Mesothelial cell of epicardium (in vitro differentiated cells): ENCODE measurements around the gene ACTRT2. TPM values are rescaled to one million over a fixed set of nuclear protein-coding genes. Genes with fewer than 3 reads are reported as not detected.
A peak's percentile ranks its signal among the peaks of the same experiment; 100 is the strongest.

Experiments
- DNase-seq, 2 experiments: peaks; one replicate each; pipeline ENCODE4 v3.0.0; 2021; ENCODE audit warnings: low spot score in 2 of 2; ENCODE audit not compliant: unreplicated experiment in 2 of 2
- H3K27ac Mint-ChIP-seq: 2 replicates; pipeline ENCODE4 v1.8.0; 2021; ENCODE audit warnings: mixed read lengths
- H3K27me3 Mint-ChIP-seq: 2 replicates; pipeline ENCODE4 v1.8.0; 2021; ENCODE audit warnings: low read depth, mixed read lengths
- H3K36me3 Mint-ChIP-seq: 2 replicates; pipeline ENCODE4 v1.8.0; 2021; ENCODE audit warnings: mixed read lengths
- H3K4me1 Mint-ChIP-seq: 2 replicates; pipeline ENCODE4 v1.8.0; 2021; ENCODE audit warnings: mixed read lengths
- H3K4me3 Mint-ChIP-seq: 2 replicates; pipeline ENCODE4 v1.8.0; 2021; ENCODE audit warnings: mild to moderate bottlenecking, moderate library complexity, mixed read lengths
- H3K9me3 Mint-ChIP-seq: 2 replicates; pipeline ENCODE4 v1.8.0; 2021; ENCODE audit warnings: mixed read lengths
- total RNA-seq: library from RNA; stranded (reverse); gene quantifications from 3 replicates; pipeline ENCODE4 v1.2.1, GENCODE V29; 2021
- TF ChIP-seq, protein P1 (sequence below): fragments of 200-600 bp; sonication (generic); IDR thresholded peaks from one replicate; pipeline ENCODE4 v1.5.0; 2021; ENCODE audit warnings: antibody characterized with exemption; ENCODE audit not compliant: unreplicated experiment

The ACTRT2 gene
- total RNA-seq, 1 donor from 2014 or later, result not detected

DNA sequence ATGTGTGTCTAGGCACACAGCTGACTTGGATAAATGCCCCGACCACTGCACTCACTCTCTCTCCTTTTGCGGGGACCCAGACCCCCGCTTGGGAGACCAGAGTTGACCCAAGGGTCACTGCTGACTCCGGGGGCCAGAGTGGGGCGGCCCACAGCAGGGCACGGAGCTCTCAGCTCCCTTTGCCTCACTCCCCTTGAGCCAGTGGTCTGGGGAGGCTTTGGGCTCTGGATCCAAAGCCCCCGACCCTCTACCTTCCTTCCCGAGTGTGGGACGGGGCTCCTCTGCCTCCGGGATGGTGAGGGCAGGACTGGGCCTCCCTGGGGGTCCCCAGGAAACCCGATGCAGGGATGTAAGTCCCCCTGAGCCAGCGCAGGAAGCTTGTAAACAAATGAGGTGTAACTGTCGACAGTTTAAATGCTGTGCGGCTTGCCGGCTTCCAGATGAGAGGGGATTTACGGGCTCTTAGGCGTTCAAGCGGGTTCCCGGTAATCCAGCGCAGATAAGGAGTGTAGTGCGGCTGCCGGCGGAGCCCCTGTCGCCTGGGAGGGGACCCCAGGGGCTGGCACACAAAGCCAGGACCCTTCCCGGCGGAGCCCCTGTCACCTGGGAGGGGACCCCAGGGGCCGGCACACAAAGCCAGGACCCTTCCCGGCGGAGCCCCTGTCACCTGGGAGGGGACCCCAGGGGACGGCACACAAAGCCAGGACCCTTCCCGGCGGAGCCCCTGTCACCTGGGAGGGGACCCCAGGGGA lies 7.4 kb downstream of the ACTRT2 start:
- TF ChIP-seq, protein P1, sequence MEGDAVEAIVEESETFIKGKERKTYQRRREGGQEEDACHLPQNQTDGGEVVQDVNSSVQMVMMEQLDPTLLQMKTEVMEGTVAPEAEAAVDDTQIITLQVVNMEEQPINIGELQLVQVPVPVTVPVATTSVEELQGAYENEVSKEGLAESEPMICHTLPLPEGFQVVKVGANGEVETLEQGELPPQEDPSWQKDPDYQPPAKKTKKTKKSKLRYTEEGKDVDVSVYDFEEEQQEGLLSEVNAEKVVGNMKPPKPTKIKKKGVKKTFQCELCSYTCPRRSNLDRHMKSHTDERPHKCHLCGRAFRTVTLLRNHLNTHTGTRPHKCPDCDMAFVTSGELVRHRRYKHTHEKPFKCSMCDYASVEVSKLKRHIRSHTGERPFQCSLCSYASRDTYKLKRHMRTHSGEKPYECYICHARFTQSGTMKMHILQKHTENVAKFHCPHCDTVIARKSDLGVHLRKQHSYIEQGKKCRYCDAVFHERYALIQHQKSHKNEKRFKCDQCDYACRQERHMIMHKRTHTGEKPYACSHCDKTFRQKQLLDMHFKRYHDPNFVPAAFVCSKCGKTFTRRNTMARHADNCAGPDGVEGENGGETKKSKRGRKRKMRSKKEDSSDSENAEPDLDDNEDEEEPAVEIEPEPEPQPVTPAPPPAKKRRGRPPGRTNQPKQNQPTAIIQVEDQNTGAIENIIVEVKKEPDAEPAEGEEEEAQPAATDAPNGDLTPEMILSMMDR, result no peak
- H3K9me3 Mint-ChIP-seq, result peaks cover 4% of the 10 kb centered on the region

DNA sequence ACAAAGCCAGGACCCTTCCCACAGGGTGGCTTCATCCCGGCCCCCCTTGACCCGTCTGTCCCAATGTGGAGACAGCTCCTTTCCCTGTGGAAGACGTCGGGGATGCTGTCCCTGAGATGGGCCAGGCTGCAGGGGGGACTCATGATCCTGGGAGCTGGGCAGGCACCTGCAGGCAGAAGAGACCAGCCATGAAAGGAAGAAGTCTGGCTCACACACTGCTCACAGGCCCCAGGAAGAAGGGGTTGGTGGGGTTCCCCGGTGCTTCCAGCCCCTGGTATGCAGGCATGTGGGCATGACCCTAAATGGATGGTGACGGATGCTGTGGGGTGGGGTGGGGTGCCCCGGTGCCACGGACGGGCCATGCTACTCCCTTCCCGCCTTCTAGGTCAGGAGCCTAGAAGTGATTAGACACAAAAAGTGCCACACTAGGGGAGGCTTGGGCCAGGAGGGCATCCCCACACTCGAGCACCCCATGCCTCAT lies 8.3 kb downstream of the ACTRT2 start:
- H3K4me1 Mint-ChIP-seq, result no peaks in the 10 kb centered on the region
- H3K9me3 Mint-ChIP-seq, result no peaks in the 10 kb centered on the region
- no peak overlapping the region for H3K4me3 Mint-ChIP-seq
- no peak for DNase-seq
- H3K27me3 Mint-ChIP-seq, result peaks cover 10% of the 10 kb centered on the region
- H3K27ac Mint-ChIP-seq, result no peak overlapping the region
- TF ChIP-seq, protein P1, result no peak
- H3K36me3 Mint-ChIP-seq, result no peaks in the 10 kb centered on the region

More for the DNA sequence above, 7.4 kb downstream of the ACTRT2 start:
- DNase-seq, result peak in 1 of 2 experiments; percentile 29
- H3K4me1 Mint-ChIP-seq, result no peaks in the 10 kb centered on the region
- H3K4me3 Mint-ChIP-seq, result no peak overlapping the region
- no peaks in the 10 kb centered on the region for H3K36me3 Mint-ChIP-seq
- H3K27ac Mint-ChIP-seq, result no peak overlapping the region
- peaks cover 11% of the 10 kb centered on the region for H3K27me3 Mint-ChIP-seq

DNA sequence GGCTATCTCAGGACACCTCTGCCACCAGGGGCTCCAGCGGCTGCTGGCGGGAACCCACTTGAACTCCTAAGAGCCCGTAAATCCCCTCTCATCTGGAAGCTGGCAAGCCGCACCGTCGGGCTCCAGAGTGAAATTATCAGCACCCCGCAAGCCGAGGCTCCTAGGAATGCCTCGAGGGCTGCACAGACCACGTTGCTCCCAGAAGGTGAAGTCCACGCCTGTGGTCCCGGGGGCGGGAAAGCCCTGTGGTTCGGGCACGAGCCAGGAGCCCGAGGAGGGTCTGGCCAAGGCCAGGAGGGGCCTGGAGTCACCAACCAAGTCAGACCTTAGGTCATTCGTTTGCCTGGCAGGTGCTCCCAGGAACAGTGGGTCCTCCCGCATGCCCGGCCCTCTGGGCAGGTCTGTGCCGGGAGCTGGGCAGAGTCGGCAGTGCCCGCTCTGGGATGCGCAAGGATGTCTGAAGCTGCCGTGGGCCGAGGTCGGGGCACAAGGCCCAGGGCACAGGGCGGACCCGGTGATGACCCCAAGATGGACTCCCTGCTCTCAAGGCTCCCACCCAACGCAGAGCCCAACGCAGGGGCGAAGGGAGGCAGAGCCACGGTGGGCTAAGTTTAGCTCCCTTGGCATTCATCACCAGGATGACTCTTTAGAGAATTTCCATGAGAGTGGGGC lies 8.9 kb downstream of the ACTRT2 start:
- Mint-ChIP-seq H3K27me3 (peaks cover 15% of the 10 kb centered on the region), H3K36me3 (no peaks in the 10 kb centered on the region), H3K9me3 (no peaks in the 10 kb centered on the region), H3K27ac (no peak overlapping the region), H3K4me3 (no peak overlapping the region), H3K4me1 (no peaks in the 10 kb centered on the region)
- TF ChIP-seq, protein P1, result no peak
- peak in 1 of 2 experiments; percentile 13 for DNase-seq

DNA sequence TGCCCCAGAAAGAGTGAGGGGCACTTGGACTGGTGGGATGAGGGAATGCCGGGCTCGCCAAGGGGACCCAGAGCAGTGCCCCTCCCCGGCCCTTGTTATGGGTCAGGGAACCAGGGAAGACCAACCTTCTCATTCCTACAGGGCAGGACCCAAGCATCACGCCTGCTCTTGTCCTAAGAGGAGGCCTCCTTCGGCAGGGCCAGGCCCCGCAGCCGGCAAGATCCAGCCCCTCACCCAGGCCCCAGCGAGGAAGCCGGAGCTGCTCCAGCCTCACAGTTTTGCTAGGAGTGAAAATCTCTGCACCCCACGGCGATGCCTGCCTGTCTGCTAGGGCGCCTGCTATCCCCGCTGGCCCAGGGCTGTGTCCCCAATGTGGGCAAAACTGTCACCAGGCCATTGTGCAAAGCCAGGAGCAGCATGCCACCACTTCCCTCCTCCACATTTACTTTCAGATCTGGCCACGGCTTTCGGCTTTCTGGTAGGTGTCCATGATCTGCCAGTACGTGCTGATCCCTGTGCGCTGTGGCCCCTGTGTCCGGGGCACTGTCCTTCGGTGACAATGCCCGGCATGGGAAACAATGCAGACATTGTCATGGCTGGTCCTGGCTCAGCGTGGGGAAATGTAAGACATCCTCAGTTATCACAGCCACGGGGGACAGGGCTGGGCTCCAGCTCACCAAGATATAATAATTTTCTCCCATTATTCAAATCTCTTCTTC lies 9.6 kb downstream of the ACTRT2 start:
- H3K9me3 Mint-ChIP-seq, result no peaks in the 10 kb centered on the region
- H3K36me3 Mint-ChIP-seq, result no peaks in the 10 kb centered on the region
- no peak for DNase-seq
- H3K4me1 Mint-ChIP-seq, result no peaks in the 10 kb centered on the region
- no peak overlapping the region for H3K27ac Mint-ChIP-seq
- peaks cover 20% of the 10 kb centered on the region for H3K27me3 Mint-ChIP-seq
- TF ChIP-seq, protein P1, result no peak
- H3K4me3 Mint-ChIP-seq, result no peak overlapping the region

DNA sequence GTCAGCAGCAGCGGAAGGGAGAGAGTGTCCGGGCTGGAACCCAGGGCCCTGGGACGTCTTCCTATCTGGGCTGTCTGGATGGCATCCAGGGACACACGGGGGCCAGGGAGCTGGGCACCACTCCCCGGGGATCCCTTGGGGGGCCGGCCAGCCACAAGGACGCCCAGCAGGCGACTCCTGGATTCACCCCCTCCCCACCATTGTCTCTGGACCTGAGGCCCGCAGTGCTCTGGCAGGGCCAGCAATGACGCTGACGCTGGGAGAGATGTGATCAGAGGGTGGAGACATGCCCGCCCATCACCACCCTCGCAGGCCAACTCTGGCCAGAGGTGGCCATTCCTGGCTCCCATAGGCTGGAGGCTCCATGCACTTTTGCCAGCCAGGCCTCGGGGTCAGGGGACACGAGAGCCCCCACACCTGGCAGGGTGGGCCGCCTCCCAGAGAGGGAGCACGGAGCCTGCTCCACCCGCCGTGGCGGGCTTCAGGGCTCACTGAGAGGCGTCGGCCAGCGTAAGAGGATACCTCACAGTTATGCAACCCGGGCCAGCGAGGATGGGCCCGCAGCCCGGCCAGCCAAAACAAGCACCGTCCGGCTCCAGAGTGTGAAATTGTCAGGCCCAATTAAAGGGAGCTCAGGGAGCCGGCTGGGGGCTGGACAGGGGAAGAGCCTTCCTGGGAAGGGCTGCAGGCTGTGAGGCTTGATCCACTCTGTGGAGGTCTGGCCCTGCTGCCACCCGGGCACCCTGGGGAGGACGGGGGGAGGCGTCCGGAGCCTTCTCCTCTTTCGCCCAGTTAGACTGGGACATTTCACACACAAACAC lies 10.3 kb downstream of the ACTRT2 start:
- peak in 1 of 2 experiments; percentile 33 for DNase-seq
- Mint-ChIP-seq H3K4me1 (no peaks in the 10 kb centered on the region), H3K36me3 (no peaks in the 10 kb centered on the region), H3K4me3 (no peak overlapping the region), H3K9me3 (no peaks in the 10 kb centered on the region), H3K27me3 (peaks cover 25% of the 10 kb centered on the region), H3K27ac (no peak overlapping the region)
- TF ChIP-seq, protein P1, result no peak
